Non-pigmented ciliary epithelial cell (primary cell): ENCODE results near the gene KL.

ENCODE experiments used
- DNase-seq: peaks from one replicate; pipeline ENCODE4 v3.0.0-alpha.2; 2010; ENCODE audit warnings: low read depth

KL gene

DNA sequence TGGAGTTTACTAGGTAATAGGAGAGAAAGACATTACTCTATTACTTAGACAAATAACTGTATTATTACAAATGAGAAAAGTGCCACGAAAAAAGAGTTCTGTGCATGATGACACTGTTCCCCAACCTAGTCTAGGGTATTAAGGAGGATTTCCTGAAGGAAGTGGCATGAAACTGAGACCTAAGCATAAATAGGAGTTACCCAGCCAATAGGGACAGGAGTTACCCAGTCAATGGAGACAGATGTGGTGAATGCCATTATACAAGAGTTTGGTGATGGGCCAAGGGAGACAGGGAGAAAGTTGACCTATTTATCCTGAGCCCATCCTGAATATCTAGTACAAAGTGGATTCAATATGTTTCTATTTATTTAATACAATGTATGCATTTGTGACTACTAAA is 65.4 kb downstream of the KL start:
- no peak for DNase-seq

- no peak for DNase-seq
Measured at GRCh38 chr13:33083054-33083453, 66.8 kb downstream of the KL start.

GRCh38 chr13:33087091-33087490 is 70.9 kb downstream of the KL start:
- no peak for DNase-seq

GRCh38 chr13:33087790-33088189 is 71.6 kb downstream of the KL start:
- DNase-seq = no peak

- no peak for DNase-seq
Measured at GRCh38 chr13:33089311-33089710, 73.1 kb downstream of the KL start.

DNA sequence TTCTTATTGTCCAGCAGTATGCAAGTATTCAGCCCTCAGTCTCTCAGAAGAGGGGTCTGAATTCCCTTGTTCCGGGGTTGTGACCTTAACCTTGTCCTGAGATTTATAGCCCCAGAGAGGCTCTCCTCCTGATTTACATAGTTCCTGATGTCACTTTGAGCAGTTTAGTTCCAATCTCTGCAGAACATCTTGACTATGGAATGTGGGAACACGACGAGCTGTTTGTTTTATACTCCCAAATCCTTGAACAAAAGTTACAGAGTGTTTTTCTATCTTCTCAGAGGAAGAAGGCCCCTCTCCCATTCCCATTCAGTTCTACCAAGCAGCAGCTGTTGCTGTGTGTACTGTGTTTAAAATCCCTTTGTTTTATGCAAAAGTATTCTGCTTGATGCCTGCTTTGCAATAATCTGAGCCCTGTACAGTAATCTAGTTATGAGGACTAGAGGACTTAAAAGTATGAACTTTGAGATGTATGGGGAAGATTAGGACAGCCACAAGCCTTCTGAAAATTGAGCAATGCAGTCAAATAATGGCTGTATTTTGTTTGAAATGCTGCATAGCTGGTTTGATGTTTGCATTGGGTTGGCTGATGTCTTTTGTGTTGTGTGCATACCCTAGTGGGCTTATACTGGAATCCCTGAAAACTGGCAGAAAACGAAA is 74.7 kb downstream of the KL start:
- DNase-seq = no peak

DNA sequence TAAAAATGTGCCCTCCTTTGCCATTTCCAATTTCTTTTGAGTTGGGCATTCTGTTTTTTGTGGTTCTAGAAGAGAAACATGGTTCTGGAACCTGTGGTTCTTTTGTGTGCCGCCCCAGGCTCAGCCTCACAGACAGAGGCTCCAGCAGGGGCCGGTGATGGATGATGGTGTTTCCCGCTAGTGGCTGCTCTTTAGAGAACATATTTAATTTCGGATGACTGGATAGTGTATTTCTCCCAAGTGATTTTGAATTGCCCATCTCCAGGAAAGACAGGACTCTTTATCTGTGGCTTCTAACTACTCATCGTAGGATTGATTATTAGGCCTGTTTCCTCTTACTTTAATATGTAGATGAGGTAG is 75.2 kb downstream of the KL start:
- no peak for DNase-seq

- DNase-seq = no peak
Measured at GRCh38 chr13:33092073-33092987, 76.1 kb downstream of the KL start.

GRCh38 chr13:33096886-33097605 is 80.8 kb downstream of the KL start:
- no peak for DNase-seq

DNA sequence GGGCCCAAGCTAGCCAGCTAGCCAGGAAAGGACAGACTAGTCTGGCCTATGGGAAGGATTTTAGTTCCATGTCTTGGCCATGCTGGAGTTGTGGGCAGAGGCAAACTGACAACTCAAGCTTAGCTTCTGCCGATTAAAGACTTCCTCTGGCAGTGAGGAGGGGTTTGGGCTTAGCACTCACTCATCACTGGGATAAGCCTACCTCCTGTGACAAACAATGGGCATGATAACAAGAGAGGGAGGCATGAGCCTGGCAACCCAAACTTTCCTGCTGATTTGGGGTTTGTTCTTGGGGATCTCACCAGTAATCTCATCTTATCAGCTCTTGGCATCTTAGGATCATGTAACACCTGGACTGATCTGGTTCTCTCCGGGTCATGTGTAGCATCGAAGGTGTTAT is 83.6 kb downstream of the KL start:
- DNase-seq = no peak

DNA sequence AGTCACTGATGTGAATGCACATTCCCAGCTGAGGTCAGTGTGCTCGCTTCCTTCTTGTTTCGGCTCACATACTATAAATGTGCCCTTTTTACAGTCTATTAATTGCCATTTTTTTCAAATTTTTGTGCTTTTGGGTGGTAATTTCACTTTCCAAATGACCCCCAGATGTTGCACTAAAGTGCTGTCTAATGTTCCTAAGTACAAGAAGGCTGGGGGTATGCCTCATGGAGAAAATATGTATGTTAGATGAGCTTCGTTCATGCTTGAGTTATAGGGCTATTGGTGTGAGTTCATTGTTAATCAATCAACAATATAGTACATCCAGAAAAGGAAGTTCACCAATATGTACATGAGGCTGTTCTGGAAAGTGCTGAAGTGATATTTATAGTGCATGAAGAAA is 84.7 kb downstream of the KL start:
- DNase-seq = no peak

GRCh38 chr13:33101835-33102234 is 85.6 kb downstream of the KL start:
- no peak for DNase-seq

GRCh38 chr13:33103457-33103856 is 87.2 kb downstream of the KL start:
- no peak for DNase-seq

DNA sequence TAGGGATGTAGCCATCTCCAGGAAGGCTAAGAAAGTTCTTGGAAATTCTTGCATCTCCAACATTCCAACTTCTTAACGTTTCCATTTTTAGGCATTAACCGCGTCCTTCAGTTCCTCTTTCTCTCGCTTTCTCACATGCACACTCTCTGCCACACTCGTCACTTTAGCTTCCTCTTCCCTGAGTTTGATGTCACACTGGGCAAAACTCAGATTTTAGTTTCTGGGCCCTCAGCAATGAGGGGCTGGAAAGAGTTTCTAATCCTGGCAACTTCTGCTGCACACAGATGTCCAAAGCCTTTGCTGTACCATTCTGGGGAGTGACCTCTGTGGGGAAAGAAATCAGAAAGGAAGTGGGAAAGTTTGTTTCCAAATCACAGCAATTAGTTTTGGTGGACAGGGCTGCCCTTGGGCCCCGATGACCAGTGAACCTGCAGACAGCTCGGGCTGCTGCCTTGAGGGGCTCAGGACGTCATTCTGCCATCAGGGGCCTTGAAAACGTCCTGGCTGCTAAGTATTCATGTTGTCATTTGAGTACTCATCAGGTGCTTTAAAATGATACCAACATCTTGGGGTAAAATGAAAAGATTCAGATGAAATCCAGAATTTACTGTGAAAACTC is 89.3 kb downstream of the KL start:
- DNase-seq = no peak

DNA sequence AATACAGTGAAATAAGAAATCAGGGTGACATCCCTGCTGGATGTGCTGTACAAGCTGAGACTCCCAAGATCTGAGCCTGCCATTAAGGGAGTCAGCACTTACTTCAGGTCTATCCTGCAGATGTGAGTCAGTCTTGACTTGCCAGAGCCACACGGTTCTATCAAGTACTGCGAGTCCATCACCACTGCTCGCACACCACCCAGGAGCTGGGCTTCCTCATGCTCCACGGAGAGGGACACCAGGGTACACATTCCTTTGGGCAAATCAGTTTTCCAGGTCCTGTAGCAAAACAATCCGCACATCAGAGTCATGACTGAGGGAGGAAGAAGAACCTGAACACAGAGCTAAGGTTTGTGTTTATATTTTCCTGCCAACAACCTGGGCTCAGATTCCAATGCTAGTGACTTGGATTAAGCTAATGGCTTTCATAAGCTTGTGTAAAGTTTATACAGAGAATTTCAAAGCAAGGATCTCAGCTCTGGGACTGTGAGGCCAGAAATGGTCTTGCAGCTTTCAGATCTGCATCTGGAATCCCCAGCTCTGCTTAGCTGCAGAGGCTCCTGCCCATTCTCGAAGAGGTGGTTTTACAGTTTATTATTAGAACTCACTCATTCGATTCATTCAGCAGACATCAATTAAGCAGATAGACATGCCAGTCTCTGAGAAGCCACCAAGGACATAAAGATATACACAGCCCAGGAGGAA is 90.6 kb downstream of the KL start:
- no peak for DNase-seq

- no peak for DNase-seq
Measured at GRCh38 chr13:33107361-33107760, 91.1 kb downstream of the KL start.

GRCh38 chr13:33108620-33109019 is 92.4 kb downstream of the KL start:
- no peak for DNase-seq

DNA sequence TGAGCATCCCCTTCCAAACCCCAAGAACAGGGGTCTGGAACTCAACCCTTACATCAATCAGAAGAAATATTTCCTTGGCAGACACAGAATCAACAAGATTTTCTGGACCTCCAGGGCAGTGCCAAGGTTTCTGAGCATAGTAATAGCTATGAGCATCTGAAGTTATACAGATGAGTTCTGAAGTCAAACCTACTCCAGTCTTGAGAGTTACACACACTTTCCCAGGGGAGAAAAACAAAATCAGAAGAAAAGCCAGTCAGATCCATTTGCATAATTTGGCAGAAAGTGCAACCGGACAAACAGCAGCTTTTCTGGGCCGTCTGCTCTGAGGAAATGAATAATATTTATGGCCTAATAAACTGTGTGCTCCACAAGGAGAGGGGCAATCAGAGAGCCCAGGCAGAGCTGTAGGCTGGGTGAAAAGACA is 93.1 kb downstream of the KL start:
- DNase-seq = no peak

GRCh38 chr13:33109801-33110200 is 93.6 kb downstream of the KL start:
- no peak for DNase-seq

- no peak for DNase-seq
Measured at GRCh38 chr13:33110386-33110712, 94.1 kb downstream of the KL start.

GRCh38 chr13:33110713-33111413 is 94.6 kb downstream of the KL start:
- no peak for DNase-seq
